MM.1S (cell line): ENCODE results near the gene MON2.

Source experiments
- DNase-seq: peaks from one replicate; pipeline ENCODE4 v3.0.0-alpha.2; 2015
- H2AFZ ChIP-seq: fragments of 300-600 bp; sonication (generic); 2 replicates; pipeline ENCODE4 v1.6.0; 2016; ENCODE audit warnings: antibody characterized with exemption, low read length
- H3F3A ChIP-seq: fragments of 300-600 bp; sonication (generic); 2 replicates; pipeline ENCODE4 v1.6.1; 2016; ENCODE audit warnings: mild to moderate bottlenecking, antibody characterized with exemption, low read length, moderate library complexity, mixed read lengths; ENCODE audit not compliant: insufficient read depth
- H3K27ac ChIP-seq: fragments of 300-600 bp; sonication (generic); 2 replicates; pipeline ENCODE4 v1.5.1; 2016; ENCODE audit warnings: mild to moderate bottlenecking, low read length
- H3K27me3 ChIP-seq: fragments of 300-600 bp; sonication (generic); replicated peaks from 2 replicates; pipeline ENCODE4 v1.6.0; 2016; ENCODE audit warnings: low read length; ENCODE audit not compliant: insufficient read depth
- H3K36me3 ChIP-seq: fragments of 300-600 bp; sonication (generic); replicated peaks from 2 replicates; pipeline ENCODE4 v1.6.1; 2016; ENCODE audit warnings: mild to moderate bottlenecking, low read length, mixed read lengths; ENCODE audit not compliant: insufficient read depth
- H3K4me1 ChIP-seq: fragments of 300-600 bp; sonication (generic); 2 replicates; pipeline ENCODE4 v1.6.1; 2016; ENCODE audit warnings: low read length, mixed read lengths
- H3K4me2 ChIP-seq: fragments of 300-600 bp; sonication (generic); 2 replicates; pipeline ENCODE4 v1.6.0; 2016; ENCODE audit warnings: low read depth, low read length
- H3K4me3 ChIP-seq: fragments of 300-600 bp; sonication (generic); 2 replicates; pipeline ENCODE4 v1.5.1; 2016; ENCODE audit warnings: low read length, mixed read lengths
- H3K79me2 ChIP-seq: fragments of 300-600 bp; sonication (generic); 2 replicates; pipeline ENCODE4 v1.6.1; 2016; ENCODE audit warnings: mixed run types, low read length, mixed read lengths
- H3K9ac ChIP-seq: fragments of 300-600 bp; sonication (generic); 2 replicates; pipeline ENCODE4 v1.6.1; 2016; ENCODE audit warnings: low read length, mixed read lengths
- H3K9me2 ChIP-seq: fragments of 300-600 bp; sonication (generic); replicated peaks from 2 replicates; pipeline ENCODE4 v1.6.1; 2016; ENCODE audit warnings: mild to moderate bottlenecking, low read length, mixed read lengths; ENCODE audit not compliant: insufficient read depth
- H3K9me3 ChIP-seq: fragments of 300-600 bp; sonication (generic); replicated peaks from 2 replicates; pipeline ENCODE4 v1.6.1; 2016; ENCODE audit warnings: mild to moderate bottlenecking, low read length, mixed read lengths; ENCODE audit not compliant: insufficient read depth
- H4K20me1 ChIP-seq: fragments of 300-600 bp; sonication (generic); 2 replicates; pipeline ENCODE4 v1.6.1; 2016; ENCODE audit warnings: mild to moderate bottlenecking, low read length, moderate library complexity, mixed read lengths; ENCODE audit not compliant: insufficient read depth
- EZH2 ChIP-seq: fragments of 300-600 bp; sonication (generic); optimal IDR thresholded peaks from 2 replicates; pipeline ENCODE3; 2017; ENCODE audit warnings: low read depth, mild to moderate bottlenecking, antibody characterized with exemption, low read length, mixed read lengths
- EZH2phosphoT487 ChIP-seq: fragments of 300-600 bp; sonication (generic); IDR thresholded peaks from 2 replicates; pipeline ENCODE4 v1.6.1; 2018; ENCODE audit warnings: antibody characterized with exemption, low read length
- TF ChIP-seq, protein P1 (sequence below): fragments of 300-600 bp; sonication (generic); IDR thresholded peaks from 2 replicates; pipeline ENCODE4 v1.5.1; 2016; ENCODE audit warnings: antibody characterized with exemption, low read length, mixed read lengths

MON2 gene

DNA sequence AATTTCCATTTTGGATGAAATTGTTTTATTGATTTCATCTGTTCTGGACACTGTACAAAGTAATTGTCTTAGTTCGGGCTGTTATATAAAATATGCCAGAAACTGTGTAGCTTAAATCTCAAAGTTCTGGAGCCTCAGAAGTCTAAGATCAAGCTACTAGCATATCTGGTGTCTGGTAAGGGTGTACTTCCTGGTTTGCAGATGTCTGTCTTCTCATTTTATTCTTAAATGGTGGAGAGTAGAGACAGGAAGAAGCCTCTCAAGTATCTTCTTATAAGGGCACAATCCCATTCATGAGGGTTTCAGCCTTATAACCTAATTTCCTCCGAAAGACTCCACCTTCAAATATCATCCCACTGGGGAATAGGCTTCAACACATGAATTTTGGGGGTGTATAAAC lies 51.3 kb downstream of the MON2 start:
- DNase-seq: no peak
- Histone ChIP-seq H3K9me3 (no peaks in the 10 kb centered on the region), H3K27ac (no peak overlapping the region), H2AFZ (no peak overlapping the region), H3K9ac (no peak overlapping the region), H3K79me2 (no peaks in the 10 kb centered on the region), H3K4me3 (no peak overlapping the region), H3K36me3 (no peaks in the 10 kb centered on the region), H3K4me2 (no peak overlapping the region), H3F3A (no peaks in the 10 kb centered on the region), H3K9me2 (no peaks in the 10 kb centered on the region), H3K4me1 (no peaks in the 10 kb centered on the region), H3K27me3 (no peaks in the 10 kb centered on the region), H4K20me1 (no peaks in the 10 kb centered on the region)
- TF ChIP-seq, protein P1, sequence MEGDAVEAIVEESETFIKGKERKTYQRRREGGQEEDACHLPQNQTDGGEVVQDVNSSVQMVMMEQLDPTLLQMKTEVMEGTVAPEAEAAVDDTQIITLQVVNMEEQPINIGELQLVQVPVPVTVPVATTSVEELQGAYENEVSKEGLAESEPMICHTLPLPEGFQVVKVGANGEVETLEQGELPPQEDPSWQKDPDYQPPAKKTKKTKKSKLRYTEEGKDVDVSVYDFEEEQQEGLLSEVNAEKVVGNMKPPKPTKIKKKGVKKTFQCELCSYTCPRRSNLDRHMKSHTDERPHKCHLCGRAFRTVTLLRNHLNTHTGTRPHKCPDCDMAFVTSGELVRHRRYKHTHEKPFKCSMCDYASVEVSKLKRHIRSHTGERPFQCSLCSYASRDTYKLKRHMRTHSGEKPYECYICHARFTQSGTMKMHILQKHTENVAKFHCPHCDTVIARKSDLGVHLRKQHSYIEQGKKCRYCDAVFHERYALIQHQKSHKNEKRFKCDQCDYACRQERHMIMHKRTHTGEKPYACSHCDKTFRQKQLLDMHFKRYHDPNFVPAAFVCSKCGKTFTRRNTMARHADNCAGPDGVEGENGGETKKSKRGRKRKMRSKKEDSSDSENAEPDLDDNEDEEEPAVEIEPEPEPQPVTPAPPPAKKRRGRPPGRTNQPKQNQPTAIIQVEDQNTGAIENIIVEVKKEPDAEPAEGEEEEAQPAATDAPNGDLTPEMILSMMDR: no peak
- no peak for TF ChIP-seq EZH2phosphoT487
- no peak for TF ChIP-seq EZH2

DNA sequence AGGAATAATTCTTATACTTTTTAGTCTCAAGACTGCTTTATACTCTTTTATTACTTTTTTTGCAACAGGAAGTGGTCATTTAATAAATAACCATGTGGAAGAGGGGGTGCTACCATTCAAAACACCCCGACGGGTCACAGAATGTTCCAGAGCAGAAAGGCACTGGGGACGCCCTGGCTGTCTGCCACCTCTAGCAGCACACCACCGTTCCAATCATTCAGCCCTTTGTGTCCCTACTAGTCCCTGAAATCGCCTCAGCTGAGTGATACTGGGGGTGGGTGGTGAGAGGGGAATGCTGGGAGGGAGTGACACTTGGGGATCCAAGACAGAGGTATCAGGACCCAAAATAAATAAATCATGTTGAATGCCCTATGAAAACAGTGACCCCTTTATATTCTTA lies 52.4 kb downstream of the MON2 start:
- Histone ChIP-seq H3K9me2 (no peaks in the 10 kb centered on the region), H3K36me3 (no peaks in the 10 kb centered on the region), H3K79me2 (no peaks in the 10 kb centered on the region), H3K27ac (no peak overlapping the region), H3K4me3 (no peak overlapping the region), H2AFZ (no peak overlapping the region), H3K9ac (no peak overlapping the region), H3K4me2 (no peak overlapping the region), H3K4me1 (no peaks in the 10 kb centered on the region), H3K27me3 (no peaks in the 10 kb centered on the region), H3K9me3 (no peaks in the 10 kb centered on the region), H3F3A (no peaks in the 10 kb centered on the region), H4K20me1 (no peaks in the 10 kb centered on the region)
- no peak for TF ChIP-seq EZH2
- TF ChIP-seq, protein P1: no peak
- TF ChIP-seq EZH2phosphoT487: no peak
- DNase-seq: no peak

DNA sequence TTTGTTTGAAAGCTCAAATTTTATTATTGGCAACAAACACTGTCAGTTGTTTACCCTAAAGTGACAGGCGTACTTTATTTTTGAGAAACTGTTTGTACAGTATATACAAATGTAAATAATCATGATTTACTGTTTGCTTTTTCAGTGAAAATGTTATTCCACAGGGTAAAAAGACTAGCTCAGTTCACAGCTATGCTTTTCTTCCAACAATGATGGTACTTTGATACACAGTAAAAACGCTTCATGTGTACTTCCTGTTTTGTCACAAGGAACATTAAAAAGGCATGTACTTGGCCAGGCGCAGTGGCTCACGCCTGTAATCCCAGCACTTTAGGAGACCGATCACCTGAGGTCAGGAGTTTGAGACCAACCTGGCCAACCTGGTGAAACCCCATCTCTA lies 53.7 kb downstream of the MON2 start:
- Histone ChIP-seq H3K4me2 (no peak overlapping the region), H4K20me1 (no peaks in the 10 kb centered on the region), H3F3A (peaks cover 5% of the 10 kb centered on the region; the same call in 1 of the 2 replicates), H3K27ac (no peak overlapping the region), H3K36me3 (no peaks in the 10 kb centered on the region; the same call in 1 of the 2 replicates), H3K79me2 (no peaks in the 10 kb centered on the region), H3K9me2 (no peaks in the 10 kb centered on the region), H3K27me3 (no peaks in the 10 kb centered on the region), H3K4me3 (no peak overlapping the region), H2AFZ (no peak overlapping the region), H3K9me3 (no peaks in the 10 kb centered on the region), H3K4me1 (peaks cover 11% of the 10 kb centered on the region; the same call in 1 of the 2 replicates), H3K9ac (no peak overlapping the region)
- DNase-seq: no peak
- TF ChIP-seq, protein P1: no peak
- TF ChIP-seq EZH2: no peak
- TF ChIP-seq EZH2phosphoT487: no peak
